HG03342 (cell line): ENCODE data around the gene ARMC3.
"Not testable (repeated sequence)": the region's sequence is repeated elsewhere in the genome, so short reads cannot be mapped to it uniquely, and the experiment has no call there.

Experiments used
- ATAC-seq: cut with Tn5 transposase; IDR thresholded peaks from one replicate; pipeline ENCODE4 v1.9.1; 2021; ENCODE audit warnings: mild to moderate bottlenecking, moderate library complexity; ENCODE audit not compliant: unreplicated experiment

ARMC3 gene

GRCh38 chr10:22927661-22928403 is at the start of gene ARMC3:
ARMC3 (plus strand) TSS chr10:22928053; CDS start chr10:22931997, 3,944 bp downstream.
- ATAC-seq, result peak; percentile 87

DNA sequence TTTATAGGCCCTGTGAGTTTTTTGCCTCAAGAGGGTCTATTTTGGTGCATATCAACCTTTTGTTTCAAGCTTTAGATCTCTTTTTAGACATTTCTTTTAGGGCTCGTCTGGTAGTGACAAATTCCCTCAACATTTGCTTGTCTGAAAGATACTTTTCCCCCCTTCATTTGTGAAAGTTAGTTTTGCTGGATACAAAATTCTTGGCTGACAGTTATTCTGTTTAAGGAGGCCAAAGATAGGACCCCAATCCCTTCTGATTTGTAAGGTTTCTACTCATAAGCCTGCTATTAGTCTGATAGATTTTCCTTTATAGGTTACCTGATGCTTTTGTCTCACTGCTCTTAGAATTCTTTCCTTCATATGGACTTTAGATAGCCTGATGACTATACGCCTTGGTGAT is 36.1 kb upstream of the ARMC3 start:
- no peak for ATAC-seq

- ATAC-seq, result no peak
Observed at GRCh38 chr10:22893781-22894180, 34.1 kb upstream of the ARMC3 start.

- no peak for ATAC-seq
Observed at GRCh38 chr10:22894714-22895113, 33.1 kb upstream of the ARMC3 start.

GRCh38 chr10:22895252-22895651 is 32.6 kb upstream of the ARMC3 start:
- ATAC-seq, result no peak

DNA sequence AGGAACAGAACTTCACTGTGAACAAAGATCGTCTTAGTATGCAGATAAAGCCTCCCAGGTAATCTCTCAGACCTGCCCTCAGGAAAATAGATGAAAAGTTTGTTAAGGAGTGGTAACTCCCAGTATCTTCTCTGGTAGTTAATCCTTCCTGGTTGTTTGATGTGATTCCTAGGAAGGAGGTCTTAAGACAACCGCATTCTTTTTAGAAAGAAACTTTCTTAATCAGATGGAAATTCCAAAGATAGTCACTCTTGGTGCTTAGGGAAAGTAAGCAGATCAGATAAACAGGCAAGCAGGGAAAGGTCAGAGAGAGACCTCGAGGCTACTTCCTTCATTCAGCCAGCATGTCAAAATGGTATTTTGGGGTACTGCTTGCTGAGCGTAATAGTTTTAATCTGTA is 30.5 kb upstream of the ARMC3 start:
- ATAC-seq, result no peak

- ATAC-seq, result no peak
Observed at GRCh38 chr10:22899307-22899706, 28.5 kb upstream of the ARMC3 start.

- ATAC-seq, result no peak
Observed at GRCh38 chr10:22899775-22900174, 28.1 kb upstream of the ARMC3 start.

GRCh38 chr10:22900841-22901601 is 26.8 kb upstream of the ARMC3 start:
- no peak for ATAC-seq

DNA sequence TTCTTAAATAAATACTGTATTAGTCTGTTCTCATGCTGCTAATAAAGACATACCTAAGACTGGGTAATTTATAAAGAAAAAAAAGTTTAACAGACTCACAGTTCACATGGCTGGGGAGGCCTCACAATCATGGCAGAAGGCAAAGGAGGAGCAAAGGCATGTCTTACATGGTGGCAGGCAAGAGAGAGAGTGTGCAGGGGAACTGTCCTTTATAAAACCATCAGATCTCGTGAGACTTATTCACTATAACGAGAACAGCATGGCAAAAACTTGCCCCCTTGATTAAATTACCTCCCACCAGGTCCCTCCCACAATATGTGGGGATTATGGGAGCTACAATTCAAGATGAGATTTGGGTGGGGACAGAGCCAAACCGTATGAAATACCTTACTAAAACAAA is 25.7 kb upstream of the ARMC3 start:
- not testable (repeated sequence) for ATAC-seq

- no peak for ATAC-seq
Observed at GRCh38 chr10:22903694-22904093, 24.2 kb upstream of the ARMC3 start.

- no peak for ATAC-seq
Observed at GRCh38 chr10:22906767-22907166, 21.1 kb upstream of the ARMC3 start.

- ATAC-seq, result no peak
Observed at GRCh38 chr10:22908837-22909236, 19.0 kb upstream of the ARMC3 start.

DNA sequence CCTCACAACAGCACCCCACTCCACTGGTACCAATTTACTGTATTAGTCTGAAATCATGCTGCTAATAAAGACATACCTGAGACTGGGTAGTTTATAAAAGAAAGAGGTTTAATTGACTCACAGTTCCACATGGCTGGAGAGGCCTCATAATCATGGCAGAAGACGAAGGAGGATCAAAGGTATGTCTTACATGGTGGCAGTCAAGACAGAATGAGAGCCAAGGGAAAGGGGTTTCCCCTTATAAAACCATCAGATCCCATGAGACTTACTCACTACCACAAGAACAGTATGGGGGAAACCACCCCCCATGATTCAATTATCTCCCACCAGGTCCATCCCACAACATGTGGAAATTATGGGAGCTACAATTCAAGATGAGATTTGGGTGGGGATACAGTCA is 18.2 kb upstream of the ARMC3 start:
- not testable (repeated sequence) for ATAC-seq

DNA sequence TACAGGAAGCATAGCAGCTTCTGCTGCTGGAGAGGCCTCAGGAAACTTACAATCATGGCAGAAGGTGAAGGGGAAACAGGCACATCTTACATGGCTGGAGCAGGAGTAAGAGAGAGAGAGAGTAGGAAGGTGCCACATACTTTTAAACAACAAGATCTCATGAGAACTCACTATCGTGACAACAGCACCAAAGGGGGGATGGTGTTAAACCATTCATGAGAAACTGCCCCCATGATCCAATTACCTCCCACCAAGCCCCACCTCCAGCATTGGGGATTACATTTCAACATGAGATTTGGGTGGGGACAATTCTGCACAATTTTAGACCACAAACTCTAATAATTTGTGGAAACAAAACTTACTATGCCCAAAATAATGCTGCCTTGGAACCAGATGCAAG is 16.8 kb upstream of the ARMC3 start:
- no peak for ATAC-seq

DNA sequence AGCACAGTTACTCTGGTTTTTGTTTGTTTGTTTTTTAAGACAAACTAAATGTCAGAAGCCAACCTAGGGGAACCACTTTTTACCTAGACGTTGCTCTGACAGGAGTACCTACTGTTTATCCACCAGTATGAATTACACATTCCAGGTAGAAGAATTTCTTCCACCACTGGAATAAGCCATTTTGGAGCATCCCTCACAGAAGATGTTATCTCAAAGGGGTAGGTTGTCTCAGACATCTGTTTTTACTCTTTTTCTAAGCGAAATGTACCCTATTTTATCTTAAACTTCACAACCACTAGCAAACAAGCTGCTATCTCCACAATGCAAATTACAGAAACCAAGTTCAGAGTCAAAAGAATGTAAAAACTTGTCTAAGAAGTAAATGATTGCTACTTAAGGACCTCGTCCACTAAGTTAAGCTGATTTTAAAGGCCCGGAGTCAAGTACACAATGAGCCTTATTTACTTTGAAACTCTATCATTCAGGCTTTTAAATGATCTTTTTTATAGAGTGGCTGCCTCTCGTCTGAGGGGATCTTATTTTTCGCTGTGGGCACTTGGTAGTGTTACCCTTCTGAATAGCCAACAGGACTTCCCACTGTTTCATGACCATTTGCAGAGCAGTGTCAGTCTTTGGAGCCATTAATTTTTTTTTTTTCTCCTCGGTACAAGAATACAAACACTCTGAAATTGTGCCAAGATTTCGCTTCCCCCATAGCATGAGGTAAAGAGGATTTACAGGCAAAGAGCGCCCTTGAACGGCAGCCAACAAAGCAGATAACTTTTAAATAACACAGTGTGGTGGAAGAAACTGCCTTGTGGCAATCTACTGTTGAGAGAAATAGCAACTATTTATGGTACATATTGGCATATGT is 15.7 kb upstream of the ARMC3 start:
- no peak for ATAC-seq

GRCh38 chr10:22912763-22913384 is 15.0 kb upstream of the ARMC3 start:
- ATAC-seq, result no peak

GRCh38 chr10:22913474-22914092 is 14.3 kb upstream of the ARMC3 start:
- ATAC-seq, result no peak

DNA sequence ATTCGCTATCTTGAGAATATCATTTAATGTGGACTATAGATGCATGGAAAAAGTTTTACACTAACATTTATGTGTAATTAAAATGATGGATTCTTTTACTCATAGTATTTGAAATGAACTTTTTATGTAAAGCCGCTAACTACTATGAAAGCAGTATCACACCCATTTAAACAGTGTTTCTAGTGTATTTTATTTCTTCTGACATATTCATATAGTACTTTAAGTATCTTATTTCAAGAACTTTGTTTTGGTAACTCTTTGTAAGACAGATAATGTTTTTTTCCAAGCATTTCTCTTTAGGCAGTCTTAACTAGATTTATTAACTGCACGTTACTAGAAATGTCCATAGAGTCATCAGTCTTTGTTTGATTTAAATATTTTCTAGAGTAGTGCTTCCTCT is 12.5 kb upstream of the ARMC3 start:
- no peak for ATAC-seq

GRCh38 chr10:22925088-22925487 is 2.8 kb upstream of the ARMC3 start:
- ATAC-seq, result no peak

DNA sequence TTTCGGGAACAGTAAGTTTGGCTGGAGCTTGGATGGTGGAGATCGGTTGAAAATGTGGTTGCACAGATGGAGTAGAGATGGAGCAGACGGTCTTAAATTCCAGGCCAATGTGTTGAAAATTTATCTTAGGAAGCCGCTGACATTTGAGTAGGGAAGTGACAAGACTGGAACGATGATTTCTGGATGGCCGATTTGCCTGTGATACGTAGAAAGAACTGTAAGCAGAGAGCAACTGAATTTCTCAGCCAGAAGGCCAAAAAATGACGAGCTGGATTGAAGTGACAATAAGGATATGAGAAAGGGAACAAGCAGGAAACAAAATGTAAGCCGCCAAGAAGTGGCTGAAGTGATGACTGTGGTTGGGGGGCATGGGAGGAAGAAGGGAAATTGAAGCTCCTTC is 687 bp upstream of the ARMC3 start:
- ATAC-seq, result no peak
